HCT116 (cell line): ENCODE data around the gene MYO16. TPM values are rescaled to one million over a fixed set of nuclear protein-coding genes. Genes with fewer than 3 reads are reported as not detected.

ENCODE experiments used
- ATAC-seq: fragments of 200-7000 bp; cut with Tn5 transposase; 2 replicates; pipeline ENCODE4 v1.9.1; 2020; ENCODE audit warnings: mild to moderate bottlenecking, moderate library complexity
- BruUV-seq: library from RNA; stranded (reverse); fragments of 400-500 nt; replicated peaks from 2 replicates; lab custom pipeline; 2021; lab: Mats Ljungman, UMichigan
- CTCF ChIA-PET: fragments of 300-600 bp; sonication (Branson Sonifier 250); formaldehyde crosslinking; loops from one replicate; lab custom pipeline; 2021; ENCODE audit warnings: antibody characterized with exemption; lab: Charles Lee
- POLR2A ChIA-PET: fragments of 300-600, 350-600 bp; sonication (Branson Sonifier 250); formaldehyde crosslinking; loops from one replicate; lab custom pipeline; 2021; ENCODE audit warnings: antibody characterized with exemption; lab: Charles Lee
- RAD21 ChIA-PET, 2 experiments: fragments of 300-600 bp; sonication (Branson Sonifier 250); formaldehyde crosslinking; loops; one replicate each; lab custom pipeline; 2023; ENCODE audit warnings: low total read pairs in 2 of 2; ENCODE audit not compliant: uncharacterized antibody in 2 of 2, unreplicated experiment in 2 of 2, low non-redundant PET in 1 of 2; lab: Charles Lee
- DNase-seq: peaks from one replicate; pipeline ENCODE4 v3.0.0-alpha.2; 2010; ENCODE audit warnings: low read depth, low spot score
- H2AFZ ChIP-seq: fragments of 200-600 bp; shearing (Covaris generic), sonication (generic); 2 replicates; pipeline ENCODE4 v1.6.1; 2017; ENCODE audit warnings: low read depth, mixed run types, mixed read lengths, antibody characterized with exemption, low read length; ENCODE audit not compliant: poor library complexity, severe bottlenecking
- H3K27ac ChIP-seq: 2 replicates; pipeline ENCODE4 v1.5.1; 2012; ENCODE audit warnings: low read depth, low read length
- H3K27me3 ChIP-seq: fragments of 200-600 bp; sonication (generic); 2 replicates; pipeline ENCODE4 v1.6.1; 2016; ENCODE audit warnings: mixed run types, low read length, mixed read lengths; ENCODE audit not compliant: insufficient read depth
- H3K36me3 ChIP-seq, 2 experiments: fragments of 200-500 bp in 1 of 2; fragments of 200-600 bp in 1 of 2; sonication (Bioruptor generic) in 1 of 2; sonication (generic) in 1 of 2; 2 replicates each; pipeline versions ENCODE4 v1.5.1 to v1.6.1; 2014 to 2016; ENCODE audit warnings: low read length in 2 of 2, inconsistent platforms in 1 of 2, mixed read lengths in 1 of 2, mixed run types in 1 of 2; ENCODE audit not compliant: insufficient read depth in 2 of 2, control insufficient read depth in 1 of 2
- H3K4me1 ChIP-seq, 2 experiments: fragments of 200-600 bp in 1 of 2; sonication (generic) in 1 of 2; 2 replicates each; pipeline versions ENCODE4 v1.5.1 to v1.6.1; 2012 to 2017; ENCODE audit warnings: low read length in 2 of 2, inconsistent platforms in 1 of 2, mild to moderate bottlenecking in 1 of 2, mixed read lengths in 1 of 2, mixed run types in 1 of 2, moderate library complexity in 1 of 2; ENCODE audit not compliant: insufficient read depth in 2 of 2, control insufficient read depth in 1 of 2
- H3K4me2 ChIP-seq: fragments of 200-600 bp; sonication (generic); 2 replicates; pipeline ENCODE4 v1.6.1; 2017; ENCODE audit warnings: mixed run types, low read length, mixed read lengths
- H3K4me3 ChIP-seq, 2 experiments: fragments of 200-600 bp in 1 of 2; sonication (generic) in 1 of 2; replicated peaks in 1 of 2; 2 replicates each; pipeline ENCODE4 v1.5.1; 2011 to 2016; ENCODE audit warnings: low read length in 2 of 2, control low read depth in 1 of 2, low read depth in 1 of 2, mild to moderate bottlenecking in 1 of 2, mixed read lengths in 1 of 2, mixed run types in 1 of 2
- H3K79me2 ChIP-seq: fragments of 200-600 bp; sonication (generic); 2 replicates; pipeline ENCODE4 v1.6.1; 2017; ENCODE audit warnings: mild to moderate bottlenecking, mixed run types, low read length, moderate library complexity, mixed read lengths; ENCODE audit not compliant: insufficient read depth
- H3K9ac ChIP-seq: fragments of 200-600 bp; sonication (generic); 2 replicates; pipeline ENCODE4 v1.6.1; 2016; ENCODE audit warnings: low read length, mixed read lengths
- H3K9me2 ChIP-seq: fragments of 200-600 bp; sonication (generic), shearing (Covaris generic); 2 replicates; pipeline ENCODE4 v1.6.1; 2017; ENCODE audit warnings: mixed run types, mild to moderate bottlenecking, moderate library complexity; ENCODE audit not compliant: insufficient read depth
- H3K9me3 ChIP-seq, 2 experiments: fragments of 200-500 bp in 1 of 2; fragments of 200-600 bp in 1 of 2; sonication (Bioruptor generic) in 1 of 2; sonication (generic) in 1 of 2; 2 replicates each; pipeline ENCODE4 v1.6.1; 2014 to 2017; ENCODE audit warnings: low read length in 2 of 2, mixed read lengths in 2 of 2, inconsistent platforms in 1 of 2, low read depth in 1 of 2, mild to moderate bottlenecking in 1 of 2, mixed run types in 1 of 2, moderate library complexity in 1 of 2; ENCODE audit not compliant: control insufficient read depth in 1 of 2, insufficient read depth in 1 of 2
- H4K20me1 ChIP-seq: fragments of 200-600 bp; sonication (generic), shearing (Covaris generic); 2 replicates; pipeline ENCODE4 v1.6.1; 2017; ENCODE audit warnings: mixed run types, mild to moderate bottlenecking, moderate library complexity; ENCODE audit not compliant: insufficient read depth
- EGR1 ChIP-seq: IDR thresholded peaks from 2 replicates; pipeline ENCODE4 v1.6.1; 2012; ENCODE audit warnings: low read depth
- ELF1 ChIP-seq: IDR thresholded peaks from 2 replicates; pipeline ENCODE4 v1.6.1; 2012; ENCODE audit warnings: low read depth, borderline replicate concordance
- EZH2 ChIP-seq: fragments of 200-600 bp; sonication (generic); IDR thresholded peaks from 2 replicates; pipeline ENCODE4 v1.6.1; 2017; ENCODE audit warnings: antibody characterized with exemption, mixed run types
- EZH2phosphoT487 ChIP-seq: fragments of 200-600 bp; IDR thresholded peaks from 2 replicates; pipeline ENCODE4 v1.6.1; 2018; ENCODE audit warnings: antibody characterized with exemption, borderline replicate concordance
- JUND ChIP-seq: IDR thresholded peaks from 2 replicates; pipeline ENCODE4 v1.6.1; 2012
- MAX ChIP-seq: IDR thresholded peaks from 2 replicates; pipeline ENCODE4 v1.6.1; 2012
- POLR2AphosphoS5 ChIP-seq: IDR thresholded peaks from 2 replicates; pipeline ENCODE4 v1.6.1; 2011; ENCODE audit warnings: mild to moderate bottlenecking, low read depth, low read length, moderate library complexity
- SP1 ChIP-seq: IDR thresholded peaks from 2 replicates; pipeline ENCODE4 v1.6.1; 2012; ENCODE audit warnings: low read depth
- SRF ChIP-seq: IDR thresholded peaks from 2 replicates; pipeline ENCODE4 v1.6.1; 2012; ENCODE audit warnings: low read depth
- YY1 ChIP-seq: IDR thresholded peaks from 2 replicates; pipeline ENCODE4 v1.6.1; 2011; ENCODE audit warnings: low read length, low read depth, moderate library complexity, mild to moderate bottlenecking; ENCODE audit not compliant: insufficient replicate concordance; ENCODE audit errors: extremely low read depth
- ZBTB33 ChIP-seq: IDR thresholded peaks from 2 replicates; pipeline ENCODE4 v1.6.1; 2011; ENCODE audit warnings: mild to moderate bottlenecking, low read length, moderate library complexity; ENCODE audit not compliant: insufficient replicate concordance; ENCODE audit errors: extremely low read depth
- ZFX ChIP-seq: fragments of 450-650 bp; IDR thresholded peaks from 2 replicates; pipeline ENCODE4 v1.6.1; 2017
- ZNF274 ChIP-seq: fragments of 200-500 bp; sonication (Bioruptor generic); IDR thresholded peaks from 2 replicates; pipeline ENCODE4 v1.6.1; 2014; ENCODE audit warnings: mild to moderate bottlenecking, low read depth, low read length, inconsistent platforms
- intact Hi-C: fragments of 100-400 bp; cut with micrococcal nuclease; formaldehyde crosslinking; loops from 2 replicates; pipeline ENCODE4 v1.10.0; 2022
- total RNA-seq: library from RNA; stranded (reverse); gene quantifications from one replicate; pipeline ENCODE4 v1.2.1, GENCODE V29; 2021; ENCODE audit not compliant: unreplicated experiment

MYO16 gene
- total RNA-seq, 1 experiment from 2014 or later, result 0.07 TPM

- no peaks in the 10 kb centered on the region for H3K9me3 ChIP-seq
- no peak overlapping the region for H3K9ac ChIP-seq
- H3K4me2 ChIP-seq, result no peak overlapping the region
- H3K4me1 ChIP-seq, result no peaks in the 10 kb centered on the region
- POLR2A ChIA-PET, result no interaction called here
- BruUV-seq, result no TSS peak
- no peaks in the 10 kb centered on the region for H4K20me1 ChIP-seq
- H3K4me3 ChIP-seq, result no peak overlapping the region
- intact Hi-C loops, result no loop called here
- no peak overlapping the region for H2AFZ ChIP-seq
- TF ChIP-seq EZH2phosphoT487 (no peak), EZH2 (no peak), YY1 (no peak), POLR2AphosphoS5 (no peak), ZFX (no peak), EGR1 (no peak), SRF (no peak), MAX (no peak)
- H3K79me2 ChIP-seq, result no peaks in the 10 kb centered on the region
- RAD21 ChIA-PET, result no interaction called here
- H3K27ac ChIP-seq, result no peak overlapping the region
- H3K27me3 ChIP-seq, result no peaks in the 10 kb centered on the region
- DNase-seq (no peak), ATAC-seq (no peak)
- H3K36me3 ChIP-seq, result no peaks in the 10 kb centered on the region
- no peaks in the 10 kb centered on the region; the same call in 1 of the 2 replicates for H3K9me2 ChIP-seq
- CTCF ChIA-PET, result no interaction called here
Measured at GRCh38 chr13:109000207-109000606, 370.8 kb downstream of the MYO16 start.

GRCh38 chr13:109002934-109003333 lies 373.5 kb downstream of the MYO16 start:
- H3K9ac ChIP-seq, result no peak overlapping the region
- H3K36me3 ChIP-seq, result no peaks in the 10 kb centered on the region

More at GRCh38 chr13:109002934-109003333, 373.5 kb downstream of the MYO16 start:
- Histone ChIP-seq H3K9me2 (no peaks in the 10 kb centered on the region; the same call in 1 of the 2 replicates), H3K4me2 (no peak overlapping the region), H3K4me3 (no peak overlapping the region), H2AFZ (no peak overlapping the region), H3K9me3 (no peaks in the 10 kb centered on the region), H3K79me2 (no peaks in the 10 kb centered on the region), H3K27me3 (no peaks in the 10 kb centered on the region), H4K20me1 (no peaks in the 10 kb centered on the region), H3K4me1 (no peaks in the 10 kb centered on the region), H3K27ac (no peak overlapping the region)
- ATAC-seq (no peak), DNase-seq (no peak)
- RAD21 ChIA-PET, result no interaction called here
- POLR2A ChIA-PET, result no interaction called here
- intact Hi-C loops, result no loop called here
- CTCF ChIA-PET, result no interaction called here
- BruUV-seq, result no TSS peak
- no peak for TF ChIP-seq ZFX
- no peak for TF ChIP-seq ELF1
- no peak for TF ChIP-seq SRF
- no peak for TF ChIP-seq ZBTB33
- TF ChIP-seq ZNF274, result no peak
- TF ChIP-seq SP1, result no peak
- TF ChIP-seq MAX, result no peak
- no peak for TF ChIP-seq POLR2AphosphoS5
- TF ChIP-seq JUND, result no peak
- TF ChIP-seq, all 23 proteins: peak for 0
